ENCODE results near the gene ADAMTSL2.

Gene ADAMTSL2

DNA sequence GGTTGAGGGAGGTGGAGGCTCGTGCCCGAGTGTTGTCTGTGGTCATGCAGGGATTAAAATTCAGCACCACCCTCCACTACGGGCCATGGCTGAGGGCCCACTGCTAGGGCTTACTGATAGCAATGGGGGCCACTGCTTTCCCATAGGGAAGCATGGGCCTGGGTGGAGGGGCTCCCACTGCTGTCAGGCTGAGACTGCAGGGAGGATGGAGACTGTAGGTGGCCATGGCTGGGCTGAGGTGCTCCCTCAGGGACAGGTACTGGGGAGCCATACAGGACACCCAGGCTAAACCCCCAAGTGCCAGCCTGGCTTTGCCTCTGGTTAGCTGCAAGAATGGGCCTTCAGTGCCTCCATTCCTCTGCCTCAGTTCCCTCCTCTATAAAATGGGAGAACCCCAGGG, 48.6 kb downstream of the ADAMTSL2 start:
- TF ChIP-seq, protein P1, sequence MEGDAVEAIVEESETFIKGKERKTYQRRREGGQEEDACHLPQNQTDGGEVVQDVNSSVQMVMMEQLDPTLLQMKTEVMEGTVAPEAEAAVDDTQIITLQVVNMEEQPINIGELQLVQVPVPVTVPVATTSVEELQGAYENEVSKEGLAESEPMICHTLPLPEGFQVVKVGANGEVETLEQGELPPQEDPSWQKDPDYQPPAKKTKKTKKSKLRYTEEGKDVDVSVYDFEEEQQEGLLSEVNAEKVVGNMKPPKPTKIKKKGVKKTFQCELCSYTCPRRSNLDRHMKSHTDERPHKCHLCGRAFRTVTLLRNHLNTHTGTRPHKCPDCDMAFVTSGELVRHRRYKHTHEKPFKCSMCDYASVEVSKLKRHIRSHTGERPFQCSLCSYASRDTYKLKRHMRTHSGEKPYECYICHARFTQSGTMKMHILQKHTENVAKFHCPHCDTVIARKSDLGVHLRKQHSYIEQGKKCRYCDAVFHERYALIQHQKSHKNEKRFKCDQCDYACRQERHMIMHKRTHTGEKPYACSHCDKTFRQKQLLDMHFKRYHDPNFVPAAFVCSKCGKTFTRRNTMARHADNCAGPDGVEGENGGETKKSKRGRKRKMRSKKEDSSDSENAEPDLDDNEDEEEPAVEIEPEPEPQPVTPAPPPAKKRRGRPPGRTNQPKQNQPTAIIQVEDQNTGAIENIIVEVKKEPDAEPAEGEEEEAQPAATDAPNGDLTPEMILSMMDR (IDR thresholded peaks at IDR 0.05) = no peak

DNA sequence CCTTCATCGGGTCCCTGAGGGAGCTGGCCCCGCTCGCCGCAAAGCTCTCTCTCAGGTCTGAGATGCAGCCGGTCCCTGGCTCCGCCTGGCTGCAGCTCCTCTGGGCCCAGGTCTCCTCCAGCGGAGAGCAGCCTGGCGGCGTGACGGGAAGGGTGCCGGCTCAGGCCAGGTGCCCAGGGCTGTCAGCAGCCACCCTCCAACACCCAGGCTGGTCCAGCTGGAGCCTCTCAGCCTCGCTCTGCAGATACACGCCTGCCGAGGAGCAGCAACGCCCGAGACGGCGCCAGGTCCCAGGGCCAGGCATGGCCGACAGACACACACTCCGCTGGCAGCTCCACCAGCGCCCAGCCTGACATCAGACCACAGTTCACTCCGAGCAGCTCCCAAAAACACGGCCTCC, 49.1 kb downstream of the ADAMTSL2 start:
- TF ChIP-seq, protein P1 (IDR thresholded peaks at IDR 0.05) = no peak

DNA sequence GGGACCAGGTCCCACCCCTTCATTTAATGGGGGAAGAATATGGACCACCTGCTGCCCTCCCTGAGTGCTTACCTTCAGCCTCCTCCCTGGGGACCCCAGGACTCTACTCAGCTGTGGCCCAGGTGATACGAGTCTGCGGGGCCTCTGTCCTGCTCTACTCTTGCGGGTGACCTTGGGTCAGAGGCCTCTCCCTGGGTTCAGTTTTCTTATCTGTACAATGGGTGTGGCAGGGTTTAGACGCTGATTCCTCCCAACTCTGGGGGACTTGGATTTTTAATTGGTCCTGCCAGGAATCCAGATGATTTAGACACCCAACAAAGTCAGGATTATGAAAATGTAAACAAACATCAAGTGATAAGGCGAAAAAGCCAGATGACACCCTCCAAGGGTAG, 49.7 kb downstream of the ADAMTSL2 start:
- TF ChIP-seq, protein P1 (IDR thresholded peaks at IDR 0.05) = no peak

DNA sequence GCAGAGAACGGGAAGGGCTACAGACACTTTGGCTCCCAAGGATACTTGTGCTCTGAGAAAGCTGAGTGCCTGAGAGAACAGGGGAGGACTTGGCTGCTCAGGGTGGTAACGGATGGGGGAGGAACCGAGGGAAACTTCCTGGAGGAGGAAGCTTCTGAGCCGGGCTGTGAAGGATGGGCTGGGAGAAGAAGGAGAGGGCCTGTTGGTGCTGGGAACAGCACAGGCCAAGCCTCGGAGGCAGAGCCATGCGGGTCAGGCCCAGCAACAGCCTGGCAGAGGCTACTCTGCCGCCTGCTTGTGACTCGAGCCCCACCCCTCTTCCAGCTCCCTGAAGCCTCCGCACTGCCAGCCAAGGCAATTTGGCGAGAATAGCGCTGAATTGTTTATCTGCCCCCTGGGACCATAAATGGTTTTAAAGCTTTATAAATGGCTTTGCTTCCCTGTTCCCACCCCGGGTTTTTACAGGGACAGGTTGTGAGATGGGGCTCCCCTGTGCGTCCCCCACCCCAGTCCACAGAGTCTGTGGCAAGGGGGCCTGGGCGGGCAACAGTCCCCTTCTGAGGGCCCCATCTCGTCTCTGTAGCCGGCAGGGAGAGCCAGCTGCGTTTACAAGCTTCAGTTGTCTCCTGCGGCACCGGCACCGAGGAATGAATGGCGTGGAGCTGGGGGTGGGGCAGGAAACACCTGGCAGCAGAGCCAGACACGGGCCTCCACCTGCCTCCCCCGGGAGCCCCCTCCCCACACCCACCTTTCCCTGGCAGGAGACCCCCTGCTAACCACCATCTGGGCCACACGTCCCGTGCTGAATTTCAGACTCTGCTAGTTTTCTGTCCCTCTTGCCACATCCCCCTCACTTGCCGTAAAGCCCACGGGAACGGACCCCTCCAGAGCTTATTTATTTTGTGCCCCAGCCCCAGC, 50.3 kb downstream of the ADAMTSL2 start:
- TF ChIP-seq, protein P1 (IDR thresholded peaks at IDR 0.05) = no peak

DNA sequence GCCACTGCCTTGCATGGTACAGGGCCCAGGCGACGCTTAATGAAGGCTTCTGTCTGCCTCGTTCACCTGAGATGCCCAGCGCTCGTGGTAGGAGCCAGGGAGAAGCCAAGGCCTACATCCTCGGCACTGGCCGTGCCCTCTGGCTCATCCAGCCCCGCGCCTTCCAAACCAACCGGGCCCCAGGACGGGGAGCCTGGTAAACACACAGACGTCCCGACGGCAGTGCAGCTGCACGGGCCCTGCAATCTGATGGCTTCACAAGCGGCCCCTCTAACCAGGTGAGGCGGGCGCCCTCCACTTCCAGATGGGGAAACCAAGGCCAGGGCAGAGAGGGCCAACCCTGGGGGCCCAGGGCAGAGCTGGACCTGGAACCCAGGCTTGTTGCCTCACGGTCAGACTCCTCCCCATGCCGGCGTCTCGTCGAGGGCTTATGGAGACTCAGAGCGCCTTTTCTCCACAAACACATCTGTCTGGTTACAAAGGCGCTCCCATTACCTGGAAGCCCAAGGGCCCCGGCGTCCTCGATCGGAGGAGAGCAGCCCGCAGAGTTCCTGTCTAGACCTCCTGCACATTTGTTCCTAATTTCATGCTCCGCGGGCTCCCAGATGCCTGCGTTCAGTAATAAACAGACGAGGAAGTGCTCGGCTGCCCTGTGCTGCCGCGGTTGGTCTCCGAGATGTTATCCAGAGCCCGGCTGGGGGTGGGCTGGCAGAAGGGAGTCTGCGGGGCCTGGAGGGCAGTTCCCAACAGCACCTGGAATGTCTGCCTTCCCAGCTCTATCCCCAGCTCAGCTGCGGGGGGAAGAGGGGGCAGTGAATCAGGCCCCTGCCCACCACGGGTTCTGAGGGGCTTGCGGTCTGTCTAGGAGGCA, 51.2 kb downstream of the ADAMTSL2 start:
- TF ChIP-seq, protein P1 (IDR thresholded peaks at IDR 0.05) = no peak

DNA sequence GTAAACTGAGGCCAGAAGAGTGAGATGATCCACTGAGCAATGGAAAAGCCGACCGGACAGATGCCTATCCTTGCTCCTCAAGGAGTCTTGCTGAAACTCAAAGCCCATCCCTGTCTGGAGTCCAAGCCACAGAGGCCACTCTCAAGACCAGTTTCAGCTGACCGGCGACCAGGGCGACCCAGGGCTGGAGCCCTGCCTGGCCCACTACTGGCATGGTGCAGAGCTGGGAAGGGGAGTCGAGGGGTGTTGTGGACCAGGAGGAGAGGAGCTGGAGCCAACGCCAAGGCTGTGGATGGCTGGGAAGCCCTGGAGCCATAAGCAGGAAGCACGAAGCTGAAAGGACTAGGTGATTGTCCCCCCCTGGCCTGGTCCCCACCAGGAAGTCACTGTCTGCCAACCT, 52.5 kb downstream of the ADAMTSL2 start:
- TF ChIP-seq, protein P1 (IDR thresholded peaks at IDR 0.05) = no peak

DNA sequence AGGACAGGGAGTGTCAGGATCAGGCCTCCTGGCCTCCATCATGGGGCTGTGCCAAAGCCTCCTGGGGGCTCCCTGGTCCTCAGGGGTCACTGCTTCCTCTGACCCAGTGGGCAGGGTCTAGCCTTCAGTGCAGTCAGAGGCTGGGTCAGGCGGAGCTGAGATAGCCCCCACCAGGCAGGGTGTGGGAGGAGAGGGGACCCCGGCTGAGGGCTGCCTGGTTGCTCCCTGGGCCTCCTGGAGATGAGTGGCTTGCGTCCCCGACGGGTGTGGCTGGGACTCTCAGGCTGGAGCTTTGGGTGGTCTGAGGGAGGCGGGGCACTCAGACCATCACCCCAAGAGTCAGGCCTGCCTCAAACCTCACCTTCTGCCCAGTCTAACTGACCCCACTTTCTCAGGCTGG, 53.0 kb downstream of the ADAMTSL2 start:
- TF ChIP-seq, protein P1 (IDR thresholded peaks at IDR 0.05) = no peak
